CD4-positive, alpha-beta T cell treated with Interleukin-6 for 4 hours (primary cell): ENCODE results near the gene RNF31.
"Not testable (repeated sequence)": the region's sequence is repeated elsewhere in the genome, so short reads cannot be mapped to it uniquely, and the experiment has no call there.

Experiments
- DNase-seq: peaks from one replicate; pipeline ENCODE4 v3.0.0-alpha.2; 2020; ENCODE audit warnings: mixed read lengths

RNF31 gene

DNA sequence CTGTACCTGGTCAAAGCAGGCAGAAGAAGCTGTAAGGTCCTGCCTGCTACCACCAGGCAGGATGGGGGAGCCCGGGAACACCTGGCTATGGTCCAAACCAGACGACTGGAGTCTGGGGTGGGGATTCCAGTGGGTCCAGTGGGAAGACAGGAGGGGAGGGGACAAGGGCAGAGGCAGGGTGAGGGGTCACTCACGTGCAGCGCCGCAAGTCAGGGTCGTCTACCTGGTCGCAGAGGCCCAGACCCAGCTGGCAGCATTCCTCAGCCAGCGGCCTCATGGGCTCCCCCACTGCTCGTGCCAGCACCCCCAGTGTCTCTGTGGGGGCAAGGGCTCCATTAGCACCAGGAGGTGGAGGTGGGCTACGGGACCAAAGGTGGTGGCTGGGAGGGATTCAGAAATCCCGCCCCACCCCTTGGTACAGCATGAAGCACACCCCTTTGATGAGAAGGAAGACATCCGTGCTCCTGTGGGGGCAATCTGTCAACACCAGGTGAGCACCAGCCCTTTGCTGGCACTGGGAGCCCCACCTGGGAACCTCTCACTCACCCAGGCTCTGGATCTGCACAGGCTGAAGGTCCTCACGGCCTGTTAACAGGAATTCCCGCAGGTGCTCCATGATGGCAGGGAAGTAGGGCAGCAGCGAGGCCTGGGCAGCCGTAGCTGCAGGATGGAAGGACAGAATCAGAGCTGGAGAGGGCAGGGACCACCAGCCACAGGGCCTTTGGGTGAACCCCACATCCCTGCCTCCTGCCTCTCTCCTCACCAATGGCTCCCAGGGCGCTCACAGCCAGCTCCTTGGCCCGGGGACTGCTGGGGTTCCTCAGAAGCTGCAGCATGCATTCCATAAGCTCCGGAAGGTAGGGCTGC lies 37.0 kb downstream of the RNF31 start:
- DNase-seq = no peak

DNA sequence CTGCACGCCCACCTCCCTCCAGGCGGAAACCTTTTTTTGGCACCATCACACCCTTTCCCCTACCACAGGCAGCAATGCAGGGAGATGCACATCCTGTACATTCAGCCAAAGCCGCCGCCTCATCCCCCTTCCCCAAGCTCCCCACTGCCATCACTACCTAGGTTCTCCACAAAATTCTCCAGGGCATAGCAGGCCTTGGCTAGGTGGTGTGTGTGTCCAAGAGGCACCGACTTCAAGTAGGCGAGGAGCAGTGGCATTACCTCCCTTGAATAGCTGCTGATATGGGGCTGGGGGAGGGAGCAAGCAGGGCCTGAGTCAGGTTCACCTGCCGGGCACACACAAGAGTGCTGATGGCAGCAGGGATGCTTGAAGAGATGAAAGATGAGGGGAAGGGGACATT lies 37.7 kb downstream of the RNF31 start:
- no peak for DNase-seq

DNA sequence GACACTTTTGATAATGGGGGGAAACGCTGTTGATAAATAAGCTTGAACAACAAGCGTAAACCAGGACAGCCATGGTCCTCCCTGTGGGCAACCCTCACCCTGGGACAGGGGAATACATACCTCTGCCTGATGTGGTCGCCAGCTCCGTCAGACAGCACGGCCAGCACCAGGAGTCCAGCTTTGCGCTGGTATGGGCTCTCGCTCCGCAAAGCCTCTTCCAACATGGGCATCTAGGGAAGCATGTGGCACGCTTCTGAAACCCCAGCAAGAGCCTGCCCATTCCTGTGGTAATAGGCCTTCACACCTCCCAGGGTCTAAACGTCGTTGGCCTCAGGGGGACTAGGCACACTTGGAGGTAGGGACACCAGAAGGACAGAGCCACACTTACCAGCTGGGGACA lies 38.4 kb downstream of the RNF31 start:
- DNase-seq = no peak

DNA sequence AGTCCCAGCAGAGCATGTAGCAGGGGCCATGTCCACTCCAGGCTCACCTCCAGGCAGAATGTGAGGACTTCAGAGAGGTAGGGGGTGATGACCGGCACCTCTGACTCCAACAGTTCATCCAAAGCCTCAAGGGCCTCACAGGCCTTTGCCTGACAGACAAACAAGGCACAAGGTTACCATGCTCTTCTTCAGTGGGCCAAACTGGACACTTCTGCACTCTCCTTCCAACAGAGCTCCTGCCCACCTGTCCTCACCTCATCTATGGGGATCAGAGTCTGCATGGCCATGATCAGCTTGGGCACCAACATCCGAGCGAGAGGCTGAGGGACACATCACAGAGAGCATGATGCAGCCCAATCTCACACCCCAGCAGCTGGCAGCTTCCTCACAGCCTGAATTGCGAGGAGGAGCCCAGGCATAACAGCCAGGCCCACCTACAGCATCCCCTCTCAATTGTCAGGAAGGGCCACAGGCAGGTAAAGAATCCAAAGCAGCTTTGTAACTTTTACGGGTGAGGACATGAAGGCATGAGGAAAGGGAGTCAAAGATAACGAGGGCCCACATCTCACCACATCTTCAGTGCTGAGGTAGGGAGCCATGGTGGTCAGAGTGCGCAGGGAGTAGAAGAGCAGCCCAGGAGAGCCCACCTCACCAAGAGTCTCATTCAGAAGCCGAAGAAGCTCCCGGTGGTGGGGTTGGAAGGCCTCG lies 39.7 kb downstream of the RNF31 start:
- DNase-seq = no peak

DNA sequence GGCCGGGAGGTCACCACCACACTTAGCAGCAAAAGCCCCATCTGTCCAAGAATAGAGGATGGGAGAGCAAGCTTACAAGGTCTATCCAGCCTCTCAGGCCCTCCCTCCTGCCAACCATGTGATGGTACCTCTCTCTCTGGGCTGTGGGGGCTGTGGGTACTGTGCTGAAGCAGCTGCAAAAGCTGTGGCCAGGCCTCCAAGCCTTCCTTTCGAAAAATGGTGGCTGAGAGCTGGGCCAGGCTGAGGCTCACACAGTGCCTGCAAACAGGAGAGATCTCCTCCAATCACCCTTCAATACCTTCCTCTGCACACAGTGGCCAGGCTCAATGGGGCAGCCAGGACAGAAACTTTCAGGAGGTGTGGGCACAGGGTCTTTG lies 40.2 kb downstream of the RNF31 start:
- DNase-seq = no peak

DNA sequence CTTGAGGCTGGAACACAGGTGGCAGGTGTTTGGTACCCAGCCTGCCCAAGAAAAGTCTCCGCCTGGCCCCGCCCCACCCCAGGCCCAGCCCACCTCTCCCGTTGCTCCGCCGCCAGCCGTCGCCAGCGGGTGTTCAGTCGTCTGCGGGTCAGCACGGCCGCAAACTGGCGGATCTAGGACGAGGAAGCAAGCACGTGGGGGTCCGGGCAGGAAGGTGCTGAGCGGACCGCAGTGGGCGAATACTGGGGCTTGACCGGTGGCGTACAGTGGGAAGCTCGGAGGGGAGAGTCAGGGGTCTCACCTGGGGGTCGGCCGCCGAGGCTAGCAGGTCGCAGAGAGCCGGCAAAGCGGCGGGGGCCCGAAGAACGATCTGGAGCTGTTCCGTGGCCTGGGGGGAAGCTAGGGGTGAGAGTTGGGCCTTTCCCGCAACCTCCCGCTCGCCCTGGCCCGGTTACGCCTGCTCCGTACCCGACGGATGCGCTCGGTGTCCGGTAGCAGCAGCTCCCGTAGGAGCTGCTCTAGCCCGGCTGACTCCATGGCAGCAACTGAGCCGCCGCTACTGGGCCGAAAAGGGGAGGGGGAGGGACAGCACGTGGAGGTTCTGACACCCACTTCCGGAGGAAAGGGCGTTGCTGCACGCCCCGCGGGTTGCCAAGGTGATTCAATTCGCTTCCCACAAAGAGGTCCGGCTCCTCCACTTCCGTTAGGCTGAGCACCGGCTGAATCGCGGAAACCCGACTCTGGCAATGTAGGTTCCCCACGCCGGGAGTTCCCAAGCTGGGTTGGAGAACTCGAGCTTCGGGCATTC lies 41.2 kb downstream of the RNF31 start, which contains the start of gene IPO4:
TSS of gene IPO4 (minus strand) at position 566 of the 808 bp plus-strand sequence. CDS start at position 537, 29 bp downstream.
- DNase-seq = peak; percentile 97

- no peak for DNase-seq
These were observed 41.7 kb downstream of the RNF31 start for GRCh38 chr14:24189059-24189375.

DNA sequence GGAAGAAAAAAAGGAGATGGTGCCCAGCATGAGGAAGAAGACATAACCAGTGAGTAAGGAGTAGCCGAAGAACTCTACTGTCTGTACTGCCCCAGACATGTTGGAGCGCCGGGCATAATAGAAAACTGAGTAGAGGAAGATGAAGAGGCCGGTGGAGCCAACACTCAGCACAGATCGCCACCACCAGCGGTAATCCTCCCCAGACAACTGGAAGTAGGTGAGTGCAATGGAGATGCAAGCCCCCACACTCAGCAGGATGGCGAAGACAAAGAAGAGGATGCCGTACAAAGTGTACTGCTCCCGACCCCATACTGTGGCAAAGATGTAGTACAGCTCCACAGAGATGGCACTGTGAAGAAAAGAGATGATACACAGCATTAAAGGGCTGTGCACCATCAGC lies 42.2 kb downstream of the RNF31 start:
- no peak for DNase-seq

DNA sequence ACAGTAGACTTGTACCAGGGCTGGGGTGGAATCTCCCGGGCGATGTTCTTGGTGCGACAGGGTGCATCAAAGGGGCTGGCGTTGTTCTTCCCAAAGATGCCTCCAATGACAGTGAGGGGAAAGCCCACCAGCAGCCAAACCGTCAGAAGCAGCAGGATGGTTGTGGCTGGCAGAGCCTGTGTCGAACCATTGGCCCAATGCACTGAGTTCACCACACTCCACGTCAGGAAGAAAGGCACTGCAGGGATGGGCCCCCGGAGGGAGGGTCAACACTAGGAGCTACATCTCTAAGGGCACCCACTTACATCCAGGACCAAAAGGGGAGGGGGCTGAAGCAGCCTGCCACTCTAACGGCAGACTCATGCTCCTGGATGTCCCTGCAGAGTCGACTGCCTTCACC lies 43.1 kb downstream of the RNF31 start:
- DNase-seq = no peak

DNA sequence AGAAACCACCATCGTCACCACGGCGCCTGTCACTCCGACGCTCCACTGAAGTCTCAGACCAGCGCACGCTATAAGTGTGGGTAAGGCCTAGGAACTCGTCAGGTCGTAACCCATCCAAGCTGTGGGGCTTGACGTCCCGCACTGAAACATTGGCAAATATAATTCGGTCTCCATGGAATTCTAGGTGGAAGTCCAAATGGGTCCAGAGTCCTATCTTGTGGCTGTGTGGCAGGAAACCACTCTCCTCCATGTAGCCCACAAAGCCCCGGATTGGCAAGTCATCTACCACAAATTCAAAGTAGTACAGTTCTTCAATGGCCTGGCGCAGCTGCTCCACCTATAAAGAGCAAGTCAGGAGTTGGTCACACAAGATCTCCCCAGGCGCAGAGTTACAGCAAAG lies 45.6 kb downstream of the RNF31 start:
- DNase-seq = no peak

DNA sequence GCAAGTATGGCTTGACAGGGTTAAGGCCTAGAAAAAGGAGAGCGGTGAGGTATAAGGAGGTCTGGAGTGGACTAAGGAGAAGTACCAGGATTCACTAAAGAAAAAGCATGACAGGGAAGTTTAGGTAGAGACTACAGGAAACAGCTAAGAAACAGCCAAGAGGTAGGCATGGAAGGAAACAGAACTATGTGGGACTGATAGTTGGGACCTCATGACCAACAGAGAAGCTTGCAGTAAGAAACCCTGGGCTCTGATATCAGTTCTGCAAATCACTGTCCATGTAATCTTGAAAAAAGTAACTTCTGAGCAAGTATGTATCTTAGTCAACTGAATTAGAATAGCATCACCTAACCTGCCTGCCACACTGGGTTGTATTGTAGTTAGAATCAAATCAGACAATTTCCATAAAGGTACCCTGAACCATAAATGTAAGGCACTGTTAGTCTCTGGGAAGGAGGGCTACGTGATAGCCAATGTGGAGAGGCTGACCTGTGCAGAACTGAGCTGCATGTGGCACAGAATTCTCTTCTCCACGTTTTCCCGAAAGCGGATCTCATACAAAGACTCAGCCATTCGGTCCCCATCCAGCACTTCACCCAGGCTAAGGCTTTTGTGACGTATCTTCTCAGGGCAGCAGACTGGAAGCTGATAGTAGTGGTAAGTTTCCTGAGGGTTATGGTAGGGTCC lies 47.0 kb downstream of the RNF31 start:
- no peak for DNase-seq

DNA sequence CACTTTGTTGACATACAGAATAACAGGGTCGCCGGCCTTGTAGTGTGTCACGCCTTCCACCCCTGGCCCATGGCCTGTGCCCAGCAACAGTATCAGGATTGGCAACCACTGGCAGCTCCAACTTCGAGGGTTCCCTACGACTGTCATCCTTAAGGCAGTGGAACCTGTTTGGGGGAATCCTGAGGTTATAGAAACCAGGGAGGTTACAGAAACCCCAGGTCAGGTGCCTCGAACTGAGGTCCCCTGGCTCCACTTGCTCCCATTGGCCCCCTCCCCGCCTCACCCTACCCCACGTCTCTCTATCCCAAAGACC lies 47.5 kb downstream of the RNF31 start:
- DNase-seq = no peak

GRCh38 chr14:24195186-24196070 lies 48.1 kb downstream of the RNF31 start, which contains the start of gene TM9SF1:
Gene TM9SF1 (minus strand): TSS chr14:24195441. CDS start chr14:24195019, 422 bp downstream.
- DNase-seq = peak; percentile 89

DNA sequence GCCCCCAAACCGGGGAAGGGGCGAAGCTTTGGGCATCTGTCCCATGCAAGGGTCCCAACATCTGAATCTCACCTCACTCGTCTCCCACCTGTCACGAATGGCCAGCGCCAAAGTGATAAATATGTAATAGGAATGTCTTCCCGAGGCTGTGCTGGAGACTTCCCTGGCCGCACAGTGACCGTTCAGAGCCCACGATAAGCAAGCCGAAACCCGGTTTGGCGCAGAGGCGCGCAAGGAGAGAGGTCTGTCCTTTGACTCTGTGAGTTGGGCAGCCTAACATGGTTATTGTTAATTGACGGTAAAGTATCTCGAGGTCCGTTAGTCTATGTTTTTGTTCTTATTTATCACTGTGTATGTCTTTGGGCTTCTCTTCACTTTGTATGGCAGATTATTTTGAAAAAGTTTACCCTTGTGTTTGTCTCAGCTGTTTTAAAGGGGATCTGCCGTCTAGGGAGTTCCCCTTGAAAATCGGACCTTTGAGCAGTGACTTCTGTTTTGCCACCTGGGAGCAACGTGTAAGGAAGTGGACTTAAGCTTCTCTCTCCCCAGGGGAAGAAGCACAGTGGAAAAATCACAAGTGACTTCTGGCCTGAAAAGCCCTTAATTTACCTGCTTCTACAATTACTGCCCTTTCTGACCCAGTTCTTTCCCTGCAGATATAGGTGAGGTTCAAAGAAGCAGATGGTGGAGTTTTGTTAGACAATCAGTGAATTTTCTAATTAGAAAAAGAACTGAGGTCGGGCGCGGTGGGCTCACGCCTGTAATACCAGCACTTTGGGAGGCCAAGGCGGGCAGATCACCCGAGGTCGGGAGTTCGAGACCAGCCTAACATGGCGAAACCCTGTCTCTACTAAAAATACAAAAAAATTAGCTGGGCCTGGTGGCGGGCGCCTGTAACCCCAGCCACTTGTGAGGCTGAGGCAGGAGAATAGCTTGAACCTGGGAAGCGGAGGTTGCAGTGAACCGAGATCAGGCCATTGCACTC lies 49.1 kb downstream of the RNF31 start:
- DNase-seq = no peak

DNA sequence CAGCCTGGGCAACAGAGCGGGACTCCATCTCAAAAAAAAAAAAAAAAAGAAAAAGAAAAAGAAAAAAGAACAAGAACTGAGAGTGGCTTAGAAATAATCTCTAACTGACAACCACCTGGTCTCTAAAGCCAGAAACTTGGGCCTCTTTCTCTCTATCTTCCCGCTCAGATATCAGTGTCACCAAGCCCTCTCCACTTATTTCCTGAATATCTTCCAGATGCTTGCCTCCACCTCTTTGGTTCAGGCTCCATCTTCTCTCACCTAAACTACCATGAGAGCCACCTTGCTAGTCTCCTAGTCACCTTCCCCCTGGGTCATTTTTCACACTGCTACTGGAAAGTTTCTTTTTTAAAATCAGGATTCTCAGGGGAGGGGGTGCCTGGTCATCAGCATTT lies 49.8 kb downstream of the RNF31 start:
- DNase-seq = no peak

GRCh38 chr14:24198814-24199524 lies 51.7 kb downstream of the RNF31 start:
- no peak for DNase-seq

GRCh38 chr14:24202538-24202937 lies 55.2 kb downstream of the RNF31 start:
- not testable (repeated sequence) for DNase-seq

- DNase-seq = not testable (repeated sequence)
These were observed 56.1 kb downstream of the RNF31 start for GRCh38 chr14:24203249-24203886.
